DOHH2 (cell line): Measurements from ENCODE around the gene PACRG.

Experiments
- H3F3A ChIP-seq: fragments of 200-600 bp; sonication (generic), shearing (Covaris generic); 2 replicates; pipeline ENCODE4 v1.6.0; 2016; ENCODE audit warnings: antibody characterized with exemption, mild to moderate bottlenecking; ENCODE audit not compliant: control insufficient read depth, insufficient read depth
- H3K27ac ChIP-seq: fragments of 200-600 bp; sonication (generic); 2 replicates; pipeline ENCODE4 v1.5.1; 2014; ENCODE audit warnings: low read depth, mild to moderate bottlenecking, low read length, moderate library complexity
- H3K27me3 ChIP-seq: fragments of 200-600 bp; sonication (generic); 2 replicates; pipeline ENCODE4 v1.6.1; 2014; ENCODE audit warnings: mild to moderate bottlenecking, low read length, mixed read lengths; ENCODE audit not compliant: control insufficient read depth
- H3K36me3 ChIP-seq: fragments of 200-600 bp; sonication (generic); 2 replicates; pipeline ENCODE4 v1.6.1; 2014; ENCODE audit warnings: mild to moderate bottlenecking, low read length, moderate library complexity, mixed read lengths; ENCODE audit not compliant: control insufficient read depth
- H3K4me1 ChIP-seq: fragments of 200-600 bp; sonication (generic); 2 replicates; pipeline ENCODE4 v1.6.1; 2014; ENCODE audit warnings: mild to moderate bottlenecking, low read length, mixed read lengths; ENCODE audit not compliant: control insufficient read depth
- H3K4me2 ChIP-seq: fragments of 200-600 bp; sonication (generic); 2 replicates; pipeline ENCODE4 v1.6.0; 2014; ENCODE audit warnings: mild to moderate bottlenecking, low read length, moderate library complexity
- H3K4me3 ChIP-seq: fragments of 200-600 bp; sonication (generic); 2 replicates; pipeline ENCODE4 v1.5.1; 2014; ENCODE audit warnings: mild to moderate bottlenecking, low read length, mixed read lengths
- H3K79me2 ChIP-seq: fragments of 200-600 bp; sonication (generic); 2 replicates; pipeline ENCODE4 v1.6.1; 2014; ENCODE audit warnings: mild to moderate bottlenecking, low read length, mixed read lengths; ENCODE audit not compliant: control insufficient read depth
- H3K9me2 ChIP-seq: fragments of 200-600 bp; sonication (generic); replicated peaks from 2 replicates; pipeline ENCODE4 v1.6.1; 2014; ENCODE audit warnings: mild to moderate bottlenecking, low read length, mixed read lengths; ENCODE audit not compliant: control insufficient read depth
- H3K9me3 ChIP-seq: fragments of 200-600 bp; sonication (generic); 2 replicates; pipeline ENCODE4 v1.6.1; 2014; ENCODE audit warnings: antibody characterized with exemption, low read length, mixed read lengths; ENCODE audit not compliant: control insufficient read depth, insufficient read depth
- H4K20me1 ChIP-seq: fragments of 200-600 bp; sonication (generic); 2 replicates; pipeline ENCODE4 v1.6.0; 2014; ENCODE audit warnings: low read depth, mild to moderate bottlenecking, antibody characterized with exemption, low read length, moderate library complexity; ENCODE audit not compliant: control insufficient read depth, insufficient read depth
- CTCF ChIP-seq: fragments of 200-600 bp; sonication (generic); IDR thresholded peaks from one replicate; pipeline ENCODE4 v1.5.1; 2014; ENCODE audit warnings: antibody characterized with exemption, mild to moderate bottlenecking, low read depth, low read length; ENCODE audit not compliant: poor library complexity, severe bottlenecking
- EZH2phosphoT487 ChIP-seq: fragments of 200-600 bp; sonication (generic); IDR thresholded peaks from 2 replicates; pipeline ENCODE4 v1.6.1; 2017; ENCODE audit warnings: borderline replicate concordance, mild to moderate bottlenecking, antibody characterized with exemption, low read length, moderate library complexity, mixed read lengths

The PACRG gene

GRCh38 chr6:162922563-162923166, 194.9 kb downstream of the PACRG start:
- Histone ChIP-seq H3K27me3 (no peaks in the 10 kb centered on the region), H3K4me1 (no peaks in the 10 kb centered on the region), H3K9me2 (no peaks in the 10 kb centered on the region), H3K36me3 (no peaks in the 10 kb centered on the region), H3K4me3 (no peak overlapping the region), H3F3A (no peaks in the 10 kb centered on the region), H3K9me3 (no peaks in the 10 kb centered on the region), H3K79me2 (no peaks in the 10 kb centered on the region), H3K27ac (no peak overlapping the region), H3K4me2 (no peak overlapping the region), H4K20me1 (no peaks in the 10 kb centered on the region)
- TF ChIP-seq EZH2phosphoT487 (no peak), CTCF (no peak)

GRCh38 chr6:162934844-162935243, 207.1 kb downstream of the PACRG start:
- TF ChIP-seq EZH2phosphoT487: no peak
- no peak for TF ChIP-seq CTCF
- H3K4me1 ChIP-seq: no peaks in the 10 kb centered on the region
- 0 out of 2 replicates have a peak, but pooled peaks cover 3% of the 10 kb centered on the region for H3K9me3 ChIP-seq
- no peaks in the 10 kb centered on the region for H4K20me1 ChIP-seq
- no peaks in the 10 kb centered on the region for H3F3A ChIP-seq
- H3K4me3 ChIP-seq: no peak overlapping the region
- H3K4me2 ChIP-seq: no peak overlapping the region
- H3K9me2 ChIP-seq: no peaks in the 10 kb centered on the region
- no peaks in the 10 kb centered on the region for H3K79me2 ChIP-seq
- H3K36me3 ChIP-seq: no peaks in the 10 kb centered on the region
- H3K27me3 ChIP-seq: no peaks in the 10 kb centered on the region
- H3K27ac ChIP-seq: no peak overlapping the region

GRCh38 chr6:162940426-162940825, 212.7 kb downstream of the PACRG start:
- no peaks in the 10 kb centered on the region for H3K27me3 ChIP-seq
- peaks cover 9% of the 10 kb centered on the region; the same call in 1 of the 2 replicates for H3K9me3 ChIP-seq
- H3K79me2 ChIP-seq: no peaks in the 10 kb centered on the region
- TF ChIP-seq CTCF: no peak
- no peak for TF ChIP-seq EZH2phosphoT487
- H3K4me2 ChIP-seq: no peak overlapping the region
- H3K27ac ChIP-seq: no peak overlapping the region
- H3K9me2 ChIP-seq: no peaks in the 10 kb centered on the region
- H3K4me1 ChIP-seq: no peaks in the 10 kb centered on the region
- H3F3A ChIP-seq: no peaks in the 10 kb centered on the region
- no peak overlapping the region for H3K4me3 ChIP-seq
- H4K20me1 ChIP-seq: no peaks in the 10 kb centered on the region
- H3K36me3 ChIP-seq: no peaks in the 10 kb centered on the region
